ENCODE data around the gene BCL2L15.

BCL2L15 gene

GRCh38 chr1:113834716-113835115 is 52.7 kb downstream of the BCL2L15 start:
- no peak for DNase-seq (ENCODE audit: low read depth)
- H3K4me3 ChIP-seq (replicated peaks; ENCODE audit: low read depth, low read length): no peak overlapping the region
- TF ChIP-seq CTCF (IDR thresholded peaks at IDR 0.05; ENCODE audit: low read length, missing control alignments): no peak

Data from fibroblast of pulmonary artery (primary cell).